Astrocyte of the hippocampus (primary cell): ENCODE results near the gene LYSMD2.
"Not testable (repeated sequence)": the region's sequence is repeated elsewhere in the genome, so short reads cannot be mapped to it uniquely, and the experiment has no call there.

Experiments used
- DNase-seq: peaks from one replicate; pipeline ENCODE4 v3.0.0; 2011; ENCODE audit warnings: low read depth, low spot score

The LYSMD2 gene

GRCh38 chr15:51737522-51738305 is at the start of gene LYSMD2:
Gene LYSMD2, minus strand, starts transcription at chr15:51737655. Its CDS starts 33 bp downstream, at chr15:51737622.
- DNase-seq: peak; percentile 79

- DNase-seq: not testable (repeated sequence)
Measured at GRCh38 chr15:51787130-51787529, 49.7 kb upstream of the LYSMD2 start.

GRCh38 chr15:51783967-51784366 is 46.5 kb upstream of the LYSMD2 start:
- DNase-seq: no peak

- DNase-seq: no peak
Measured at GRCh38 chr15:51782357-51782896, 45.0 kb upstream of the LYSMD2 start.

- DNase-seq: no peak
Measured at GRCh38 chr15:51781506-51781905, 44.1 kb upstream of the LYSMD2 start.

- no peak for DNase-seq
Measured at GRCh38 chr15:51780636-51781035, 43.2 kb upstream of the LYSMD2 start.

- DNase-seq: peak; percentile 87
Measured at GRCh38 chr15:51776952-51777569, 39.6 kb upstream of the LYSMD2 start.

- peak; percentile 65 for DNase-seq
Measured at GRCh38 chr15:51775967-51776816, 38.7 kb upstream of the LYSMD2 start.

GRCh38 chr15:51774916-51775315 is 37.5 kb upstream of the LYSMD2 start:
- no peak for DNase-seq

GRCh38 chr15:51771773-51772172 is 34.3 kb upstream of the LYSMD2 start:
- DNase-seq: no peak

- no peak for DNase-seq
Measured at GRCh38 chr15:51770902-51771301, 33.4 kb upstream of the LYSMD2 start.

GRCh38 chr15:51768018-51768417 is 30.6 kb upstream of the LYSMD2 start:
- no peak for DNase-seq

GRCh38 chr15:51766341-51766740 is 28.9 kb upstream of the LYSMD2 start:
- DNase-seq: no peak

GRCh38 chr15:51765751-51766150 is 28.3 kb upstream of the LYSMD2 start:
- no peak for DNase-seq

- DNase-seq: no peak
Measured at GRCh38 chr15:51760805-51761204, 23.4 kb upstream of the LYSMD2 start.

- DNase-seq: peak; percentile 94
Measured at GRCh38 chr15:51759557-51760070, 22.2 kb upstream of the LYSMD2 start.

- peak; percentile 40 for DNase-seq
Measured at GRCh38 chr15:51758645-51759044, 21.2 kb upstream of the LYSMD2 start.

- no peak for DNase-seq
Measured at GRCh38 chr15:51757450-51757849, 20.0 kb upstream of the LYSMD2 start.

- DNase-seq: no peak
Measured at GRCh38 chr15:51756482-51756881, 19.0 kb upstream of the LYSMD2 start.

- DNase-seq: no peak
Measured at GRCh38 chr15:51755790-51756189, 18.3 kb upstream of the LYSMD2 start.

- no peak for DNase-seq
Measured at GRCh38 chr15:51754267-51754666, 16.8 kb upstream of the LYSMD2 start.

GRCh38 chr15:51752888-51753287 is 15.4 kb upstream of the LYSMD2 start:
- DNase-seq: no peak
